Gastrocnemius medialis (tissue), 4 donors: ENCODE results near the gene SPOCK1. TPM values are rescaled to one million over a fixed set of nuclear protein-coding genes. Genes with fewer than 3 reads are reported as not detected.

Experiments
- ATAC-seq, 2 donors: fragments of 150-250 bp; one replicate each; pipeline ENCODE4 v1.9.1; 2016
- DNase-seq, 2 donors: peaks; one replicate each; pipeline ENCODE4 v3.0.0-alpha.2; 2019
- H3K27ac ChIP-seq, 4 donors: fragments of 200-600 bp; sonication (generic); 1 replicate in 1 of 4; 2 replicates in 3 of 4; pipeline ENCODE4 v1.5.1; 2016 to 2018; ENCODE audit warnings: mild to moderate bottlenecking in 2 of 4, moderate library complexity in 1 of 4
- H3K27me3 ChIP-seq, 3 donors: fragments of 200-600 bp; sonication (generic) in 2 of 3; 1 replicate in 1 of 3; 2 replicates in 2 of 3; pipeline versions ENCODE4 v1.5.1 to v1.6.0; 2016 to 2019; ENCODE audit warnings: mild to moderate bottlenecking in 1 of 3, moderate library complexity in 1 of 3
- H3K36me3 ChIP-seq, 2 donors: fragments of 200-600 bp; sonication (generic) in 1 of 2; one replicate each; pipeline ENCODE4 v1.5.1; 2017 to 2018
- H3K4me1 ChIP-seq, 2 donors: fragments of 200-600 bp; sonication (generic) in 1 of 2; one replicate each; pipeline ENCODE4 v1.5.1; 2016 to 2017; ENCODE audit warnings: mild to moderate bottlenecking in 2 of 2
- H3K4me3 ChIP-seq, 4 donors: fragments of 200-600 bp; sonication (generic) in 3 of 4; 1 replicate in 1 of 4; 2 replicates in 3 of 4; pipeline ENCODE4 v1.5.1; 2016 to 2019; ENCODE audit warnings: mild to moderate bottlenecking in 2 of 4
- H3K9me3 ChIP-seq, 3 donors: fragments of 200-600 bp; sonication (generic) in 2 of 3; 1 replicate in 1 of 3; 2 replicates in 2 of 3; pipeline ENCODE4 v1.5.1; 2016 to 2019
- CTCF ChIP-seq, 5 experiments: fragments of 450-650 bp in 3 of 5; fragments of 200-600 bp in 2 of 5; sonication (generic) in 2 of 5; IDR thresholded peaks in 4 of 5; conservative IDR thresholded peaks in 1 of 5; 1 replicate in 4 of 5; 2 replicates in 1 of 5; pipeline ENCODE4 v1.5.1; 2016 to 2019; ENCODE audit warnings: antibody characterized with exemption in 5 of 5, mild to moderate bottlenecking in 3 of 5, moderate library complexity in 3 of 5
- POLR2A ChIP-seq, 2 donors: fragments of 450-650 bp; IDR thresholded peaks; one replicate each; pipeline ENCODE4 v1.6.1; 2017; ENCODE audit warnings: antibody characterized with exemption in 2 of 2, mild to moderate bottlenecking in 2 of 2, moderate library complexity in 2 of 2
- in situ Hi-C, 4 donors: fragments of 200-750 bp; cut with MboI; loops; one replicate each; pipeline versions ENCODE4 v1.15.0 to v1.8.0; 2017; ENCODE audit warnings: low sequenced_read_pairs in 4 of 4
- intact Hi-C: fragments of 100-400 bp; cut with DNase I; formaldehyde crosslinking; loops from one replicate; pipeline ENCODE4 v1.15.1; 2023; ENCODE audit warnings: low total_unique reads
- total RNA-seq, 4 donors: library from RNA; depleted of rRNA; stranded (reverse); fragments of >200 nt; gene quantifications; one replicate each; pipeline versions ENCODE4 v1.1.0 to v1.2.3, GENCODE V29; 2016

The SPOCK1 gene
- total RNA-seq, 4 donors from 2014 or later: 5.8 to 33.8 (median 25.3) TPM

GRCh38 chr5:137205231-137206027, 293.7 kb downstream of the SPOCK1 start:
- in situ Hi-C loops: loop anchor here in 3 of 4 donors (25.0 kb wide), 2 partner anchors 282 to 393 kb away; partner anchors contain the start of gene SPOCK1 (in 1 of the 3)
- DNase-seq: no peak
- H3K27ac ChIP-seq: no peak overlapping the region

GRCh38 chr5:137203011-137203632, 296.0 kb downstream of the SPOCK1 start:
- peaks cover 9 to 13% of the 10 kb centered on the region in 2 donors for H3K4me1 ChIP-seq
- H3K27me3 ChIP-seq: no peaks in the 10 kb centered on the region
- no peak for TF ChIP-seq POLR2A (IDR thresholded peaks at IDR 0.05)
- no peak for TF ChIP-seq CTCF (IDR thresholded peaks at IDR 0.05 in 4 of 5, conservative IDR thresholded peaks at IDR 0.05 in 1 of 5)
- no peak overlapping the region for H3K27ac ChIP-seq
- ATAC-seq (no peak), DNase-seq (no peak)
- intact Hi-C loops (no loop called here), in situ Hi-C loops (loop anchor here in 3 of 4 donors (25.0 kb wide), 2 partner anchors 284 to 391 kb away; partner anchors contain the start of gene SPOCK1 (in 1 of the 3))
- H3K4me3 ChIP-seq: no peak overlapping the region
- H3K36me3 ChIP-seq: no peaks in the 10 kb centered on the region
- H3K9me3 ChIP-seq: no peaks in the 10 kb centered on the region

More at GRCh38 chr5:137205231-137206027, 293.7 kb downstream of the SPOCK1 start:
- no peaks in the 10 kb centered on the region for H3K36me3 ChIP-seq
- intact Hi-C loops: no loop called here
- no peak overlapping the region for H3K4me3 ChIP-seq
- H3K9me3 ChIP-seq: no peaks in the 10 kb centered on the region
- no peak for ATAC-seq
- no peaks in the 10 kb centered on the region for H3K27me3 ChIP-seq
- H3K4me1 ChIP-seq: peaks cover 18 to 23% of the 10 kb centered on the region in 2 donors
- TF ChIP-seq CTCF (IDR thresholded peaks at IDR 0.05 in 4 of 5, conservative IDR thresholded peaks at IDR 0.05 in 1 of 5) (no peak), POLR2A (IDR thresholded peaks at IDR 0.05) (no peak)

- in situ Hi-C loops: loop anchor here in 3 of 4 donors (25.0 kb wide), 2 partner anchors 285 to 390 kb away; partner anchors contain the start of gene SPOCK1 (in 1 of the 3)
- intact Hi-C loops: no loop called here
- Histone ChIP-seq H3K4me3 (no peak overlapping the region), H3K36me3 (no peaks in the 10 kb centered on the region), H3K27me3 (no peaks in the 10 kb centered on the region), H3K4me1 (peaks cover 9 to 10% of the 10 kb centered on the region in 2 donors), H3K27ac (no peak overlapping the region), H3K9me3 (no peaks in the 10 kb centered on the region)
- DNase-seq (peak; percentile 27 to 43), ATAC-seq (peak; percentile 74 to 76)
- TF ChIP-seq POLR2A (IDR thresholded peaks at IDR 0.05) (no peak), CTCF (IDR thresholded peaks at IDR 0.05 in 4 of 5, conservative IDR thresholded peaks at IDR 0.05 in 1 of 5) (peak in 2 of 5 experiments; percentile 11 to 62)
These were observed 297.2 kb downstream of the SPOCK1 start for GRCh38 chr5:137201876-137202275.

- no peak overlapping the region for H3K4me3 ChIP-seq
- no peak for ATAC-seq
- DNase-seq: no peak
- in situ Hi-C loops (loop anchor here in 3 of 4 donors (25.0 kb wide), 2 partner anchors 286 to 389 kb away; partner anchors contain the start of gene SPOCK1 (in 1 of the 3)), intact Hi-C loops (no loop called here)
- no peaks in the 10 kb centered on the region for H3K36me3 ChIP-seq
- no peaks in the 10 kb centered on the region for H3K9me3 ChIP-seq
- H3K4me1 ChIP-seq: peaks cover 3 to 4% of the 10 kb centered on the region in 2 donors
- TF ChIP-seq CTCF (IDR thresholded peaks at IDR 0.05 in 4 of 5, conservative IDR thresholded peaks at IDR 0.05 in 1 of 5): no peak
- no peak for TF ChIP-seq POLR2A (IDR thresholded peaks at IDR 0.05)
- H3K27me3 ChIP-seq: no peaks in the 10 kb centered on the region
- H3K27ac ChIP-seq: no peak overlapping the region
These were observed 298.0 kb downstream of the SPOCK1 start for GRCh38 chr5:137200906-137201700.
